Large intestine (tissue), 3 donors: ENCODE data around the gene KLF13. TPM values are rescaled to one million over a fixed set of nuclear protein-coding genes. Genes with fewer than 3 reads are reported as not detected.

ENCODE experiments used
- DNase-seq, 2 donors: peaks; one replicate each; pipeline versions ENCODE4 v3.0.0 to v3.0.0-alpha.2; 2013
- H3K27ac ChIP-seq: one replicate; pipeline ENCODE4 v1.5.1; 2013; ENCODE audit warnings: low read length
- H3K27me3 ChIP-seq: 2 replicates; pipeline ENCODE4 v1.6.1; 2013; ENCODE audit warnings: low read length; ENCODE audit not compliant: control insufficient read depth, insufficient read depth
- H3K36me3 ChIP-seq: 2 replicates; pipeline ENCODE4 v1.6.1; 2013; ENCODE audit warnings: low read length; ENCODE audit not compliant: control insufficient read depth, insufficient read depth
- H3K4me1 ChIP-seq: one replicate; pipeline ENCODE4 v1.6.1; 2013; ENCODE audit warnings: low read length; ENCODE audit not compliant: control insufficient read depth, insufficient read depth
- H3K4me3 ChIP-seq: one replicate; pipeline ENCODE4 v1.5.1; 2013; ENCODE audit warnings: low read length
- H3K9me3 ChIP-seq: one replicate; pipeline ENCODE4 v1.6.1; 2013; ENCODE audit warnings: mild to moderate bottlenecking, low read depth, low read length, moderate library complexity; ENCODE audit not compliant: control insufficient read depth
- WGBS: methylation state at CpG from one replicate; pipeline ENCODE4 v1.1.5; 2013; ENCODE audit warnings: low lambda C conversion rate; ENCODE audit not compliant: insufficient coverage; 5-methylcytosine and 5-hydroxymethylcytosine counted together
- polyA plus RNA-seq: library from polyadenylated mRNA; unstranded; fragments of 120-200 nt; gene quantifications from one replicate; pipeline ENCODE4 v1.2.1, GENCODE V29; 2013

Gene KLF13
- polyA plus RNA-seq, 1 donor = 60.7 TPM

- Histone ChIP-seq H3K9me3 (no peaks in the 10 kb centered on the region), H3K27ac (no peak overlapping the region), H3K36me3 (no peaks in the 10 kb centered on the region), H3K4me3 (no peak overlapping the region), H3K4me1 (peaks cover 3% of the 10 kb centered on the region), H3K27me3 (peaks cover 6% of the 10 kb centered on the region)
- 100% methylated on average over 1 of the region's 12 CpGs for WGBS
- no peak for DNase-seq
Observed at GRCh38 chr15:31305796-31306425, 20.7 kb upstream of the KLF13 start.

- Histone ChIP-seq H3K36me3 (no peaks in the 10 kb centered on the region), H3K4me3 (no peak overlapping the region), H3K27ac (no peak overlapping the region), H3K4me1 (peaks cover 3% of the 10 kb centered on the region), H3K9me3 (no peaks in the 10 kb centered on the region), H3K27me3 (peaks cover 6% of the 10 kb centered on the region)
- no peak for DNase-seq
- no CpG with 5 or more reads among the region's 30 CpGs for WGBS
Observed at GRCh38 chr15:31306426-31307269, 20.0 kb upstream of the KLF13 start.

GRCh38 chr15:31307270-31308184 is 19.1 kb upstream of the KLF13 start:
- no peak for DNase-seq
- H3K27ac ChIP-seq = no peak overlapping the region

GRCh38 chr15:31308185-31308639 is 18.4 kb upstream of the KLF13 start:
- Histone ChIP-seq H3K36me3 (no peaks in the 10 kb centered on the region), H3K27ac (no peak overlapping the region), H3K27me3 (peaks cover 6% of the 10 kb centered on the region), H3K9me3 (no peaks in the 10 kb centered on the region), H3K4me1 (peaks cover under 1% of the 10 kb centered on the region), H3K4me3 (no peak overlapping the region)
- DNase-seq = no peak
- no CpG with 5 or more reads among the region's 5 CpGs for WGBS

More at GRCh38 chr15:31307270-31308184, 19.1 kb upstream of the KLF13 start:
- H3K9me3 ChIP-seq = no peaks in the 10 kb centered on the region
- H3K4me1 ChIP-seq = peaks cover 3% of the 10 kb centered on the region
- no peaks in the 10 kb centered on the region for H3K36me3 ChIP-seq
- peaks cover 6% of the 10 kb centered on the region for H3K27me3 ChIP-seq
- H3K4me3 ChIP-seq = no peak overlapping the region
- no CpG with 5 or more reads among the region's 20 CpGs for WGBS

- no CpG with 5 or more reads among the region's 9 CpGs for WGBS
- no peak overlapping the region for H3K4me3 ChIP-seq
- H3K36me3 ChIP-seq = no peaks in the 10 kb centered on the region
- H3K27ac ChIP-seq = no peak overlapping the region
- no peaks in the 10 kb centered on the region for H3K9me3 ChIP-seq
- H3K27me3 ChIP-seq = peaks cover 6% of the 10 kb centered on the region
- no peak for DNase-seq
- H3K4me1 ChIP-seq = no peaks in the 10 kb centered on the region
Observed at GRCh38 chr15:31309893-31310606, 16.6 kb upstream of the KLF13 start.

- no CpG with 5 or more reads among the region's 18 CpGs for WGBS
- DNase-seq = no peak
- H3K9me3 ChIP-seq = no peaks in the 10 kb centered on the region
Observed at GRCh38 chr15:31311735-31312619, 14.7 kb upstream of the KLF13 start.

GRCh38 chr15:31313223-31313622 is 13.4 kb upstream of the KLF13 start:
- H3K4me3 ChIP-seq = no peak overlapping the region
- no peak for DNase-seq

More at GRCh38 chr15:31311735-31312619, 14.7 kb upstream of the KLF13 start:
- H3K27me3 ChIP-seq = peaks cover 6% of the 10 kb centered on the region
- H3K27ac ChIP-seq = no peak overlapping the region
- H3K36me3 ChIP-seq = no peaks in the 10 kb centered on the region
- H3K4me1 ChIP-seq = no peaks in the 10 kb centered on the region
- no peak overlapping the region for H3K4me3 ChIP-seq

GRCh38 chr15:31314380-31314779 is 12.3 kb upstream of the KLF13 start:
- WGBS = no CpG with 5 or more reads among the region's 12 CpGs

More at GRCh38 chr15:31313223-31313622, 13.4 kb upstream of the KLF13 start:
- H3K36me3 ChIP-seq = no peaks in the 10 kb centered on the region
- no peaks in the 10 kb centered on the region for H3K27me3 ChIP-seq
- H3K9me3 ChIP-seq = no peaks in the 10 kb centered on the region
- H3K27ac ChIP-seq = no peak overlapping the region
- H3K4me1 ChIP-seq = no peaks in the 10 kb centered on the region

GRCh38 chr15:31316135-31316795 is 10.4 kb upstream of the KLF13 start:
- WGBS = no CpG with 5 or more reads among the region's 8 CpGs
- no peaks in the 10 kb centered on the region for H3K36me3 ChIP-seq
- no peaks in the 10 kb centered on the region for H3K4me1 ChIP-seq
- no peak overlapping the region for H3K27ac ChIP-seq
- no peak overlapping the region for H3K4me3 ChIP-seq
- no peak for DNase-seq
- H3K9me3 ChIP-seq = no peaks in the 10 kb centered on the region
- no peaks in the 10 kb centered on the region for H3K27me3 ChIP-seq

More at GRCh38 chr15:31314380-31314779, 12.3 kb upstream of the KLF13 start:
- H3K27ac ChIP-seq = no peak overlapping the region
- no peak for DNase-seq
- no peaks in the 10 kb centered on the region for H3K36me3 ChIP-seq
- no peaks in the 10 kb centered on the region for H3K9me3 ChIP-seq
- no peaks in the 10 kb centered on the region for H3K27me3 ChIP-seq
- no peak overlapping the region for H3K4me3 ChIP-seq
- no peaks in the 10 kb centered on the region for H3K4me1 ChIP-seq
